ENCODE measurements around the gene LRIG2.

DNA sequence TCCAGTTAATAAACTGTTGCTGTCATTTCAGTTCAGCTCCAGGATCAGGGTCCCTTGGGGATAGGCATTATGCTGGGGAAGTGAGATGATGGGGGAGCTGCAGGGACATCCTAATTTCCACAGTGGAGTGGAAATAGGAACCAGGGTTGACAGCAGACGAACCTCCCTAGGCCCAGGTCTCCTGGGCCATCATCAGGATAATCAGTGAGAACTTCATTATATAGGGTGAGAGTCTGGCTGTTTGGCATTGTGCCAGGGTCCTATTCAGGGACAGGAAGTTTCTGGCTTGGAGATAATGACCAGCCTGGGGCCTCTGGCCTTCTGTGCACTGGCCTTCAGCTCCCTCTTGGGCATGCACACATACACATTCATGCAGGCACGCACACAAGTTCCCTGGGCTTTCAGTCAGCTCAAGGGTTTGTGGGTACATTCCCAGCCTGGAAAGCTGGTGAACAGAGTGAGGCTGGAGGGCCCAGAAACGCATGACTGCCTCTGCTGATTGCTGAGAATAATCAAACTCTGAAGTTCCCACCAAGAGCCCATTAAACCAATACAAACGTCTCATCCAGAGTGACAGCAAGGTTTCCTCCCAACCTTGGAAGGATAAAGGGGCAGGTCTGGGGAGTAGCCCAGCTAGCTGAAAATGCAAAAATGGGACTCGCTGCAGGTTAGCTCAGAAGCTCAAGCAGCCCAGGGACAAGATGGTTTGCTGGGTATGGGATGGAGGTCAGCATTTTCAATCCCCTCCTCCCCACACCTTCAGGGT lies 13.9 kb upstream of the LRIG2 start:
- TF ChIP-seq, protein P1, sequence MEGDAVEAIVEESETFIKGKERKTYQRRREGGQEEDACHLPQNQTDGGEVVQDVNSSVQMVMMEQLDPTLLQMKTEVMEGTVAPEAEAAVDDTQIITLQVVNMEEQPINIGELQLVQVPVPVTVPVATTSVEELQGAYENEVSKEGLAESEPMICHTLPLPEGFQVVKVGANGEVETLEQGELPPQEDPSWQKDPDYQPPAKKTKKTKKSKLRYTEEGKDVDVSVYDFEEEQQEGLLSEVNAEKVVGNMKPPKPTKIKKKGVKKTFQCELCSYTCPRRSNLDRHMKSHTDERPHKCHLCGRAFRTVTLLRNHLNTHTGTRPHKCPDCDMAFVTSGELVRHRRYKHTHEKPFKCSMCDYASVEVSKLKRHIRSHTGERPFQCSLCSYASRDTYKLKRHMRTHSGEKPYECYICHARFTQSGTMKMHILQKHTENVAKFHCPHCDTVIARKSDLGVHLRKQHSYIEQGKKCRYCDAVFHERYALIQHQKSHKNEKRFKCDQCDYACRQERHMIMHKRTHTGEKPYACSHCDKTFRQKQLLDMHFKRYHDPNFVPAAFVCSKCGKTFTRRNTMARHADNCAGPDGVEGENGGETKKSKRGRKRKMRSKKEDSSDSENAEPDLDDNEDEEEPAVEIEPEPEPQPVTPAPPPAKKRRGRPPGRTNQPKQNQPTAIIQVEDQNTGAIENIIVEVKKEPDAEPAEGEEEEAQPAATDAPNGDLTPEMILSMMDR (IDR thresholded peaks at IDR 0.05) = no peak
- TF ChIP-seq POLR2A (IDR thresholded peaks at IDR 0.05) = no peak

Data from testis (tissue), 2 donors.